Keratinocyte (primary cell): ENCODE measurements around the gene FGF1. TPM values are rescaled to one million over a fixed set of nuclear protein-coding genes. Genes with fewer than 3 reads are reported as not detected.

Source experiments
- DNase-seq: peaks from one replicate; pipeline ENCODE4 v3.0.0-alpha.2; 2011; ENCODE audit warnings: low read depth, missing footprints, low spot score
- FAIRE-seq: peaks from 2 replicates; lab custom pipeline; 2011; peaks lifted over from hg19 to GRCh38; lab: Jason Lieb, UNC
- H2AFZ ChIP-seq: 2 replicates; pipeline ENCODE4 v1.6.0; 2012; ENCODE audit warnings: low read length, control low read depth, inconsistent platforms; ENCODE audit not compliant: control insufficient read depth
- H3K27ac ChIP-seq: 2 replicates; pipeline ENCODE4 v1.5.1; 2011; ENCODE audit warnings: low read length; ENCODE audit not compliant: control insufficient read depth, insufficient read depth
- H3K27me3 ChIP-seq: 3 replicates; pipeline ENCODE4 v1.6.0; 2011; ENCODE audit warnings: low read length; ENCODE audit not compliant: control insufficient read depth, insufficient read depth; ENCODE audit errors: extremely low read depth
- H3K36me3 ChIP-seq, 2 experiments: 2 replicates in 1 of 2; 3 replicates in 1 of 2; pipeline ENCODE4 v1.5.1; 2011; ENCODE audit warnings: low read length in 2 of 2, mild to moderate bottlenecking in 1 of 2; ENCODE audit not compliant: control insufficient read depth in 2 of 2, insufficient read depth in 2 of 2; ENCODE audit errors: extremely low read depth in 1 of 2
- H3K4me1 ChIP-seq: 3 replicates; pipeline ENCODE4 v1.5.1; 2011; ENCODE audit warnings: low read length; ENCODE audit not compliant: control insufficient read depth, insufficient read depth; ENCODE audit errors: extremely low read depth
- H3K4me2 ChIP-seq: 3 replicates; pipeline ENCODE4 v1.6.0; 2011; ENCODE audit warnings: low read depth, low read length; ENCODE audit not compliant: control insufficient read depth, insufficient read depth; ENCODE audit errors: extremely low read depth
- H3K4me3 ChIP-seq, 3 experiments: fragments of 200-600 bp in 1 of 3; sonication (generic) in 1 of 3; 2 replicates in 2 of 3; 3 replicates in 1 of 3; pipeline ENCODE4 v1.5.1; 2011 to 2016; ENCODE audit warnings: low read length in 3 of 3, mild to moderate bottlenecking in 3 of 3, control low read depth in 2 of 3, inconsistent platforms in 1 of 3, low read depth in 1 of 3, mixed read lengths in 1 of 3, mixed run types in 1 of 3, moderate library complexity in 1 of 3; ENCODE audit not compliant: control insufficient read depth in 2 of 3, insufficient read depth in 2 of 3; ENCODE audit errors: extremely low read depth in 1 of 3
- H3K79me2 ChIP-seq: 2 replicates; pipeline ENCODE4 v1.6.0; 2012; ENCODE audit warnings: low read length; ENCODE audit not compliant: control insufficient read depth, insufficient read depth
- H3K9ac ChIP-seq: 3 replicates; pipeline ENCODE4 v1.6.0; 2011; ENCODE audit warnings: low read length; ENCODE audit not compliant: control insufficient read depth, insufficient read depth; ENCODE audit errors: extremely low read depth
- H3K9me1 ChIP-seq: 3 replicates; pipeline ENCODE4 v1.6.0; 2011; ENCODE audit warnings: low read length; ENCODE audit not compliant: control insufficient read depth, insufficient read depth; ENCODE audit errors: extremely low read depth
- H3K9me3 ChIP-seq: 2 replicates; pipeline ENCODE4 v1.5.1; 2012; ENCODE audit warnings: low read depth, low read length; ENCODE audit not compliant: control insufficient read depth
- H4K20me1 ChIP-seq: 3 replicates; pipeline ENCODE4 v1.6.0; 2011; ENCODE audit warnings: low read length; ENCODE audit not compliant: control insufficient read depth, insufficient read depth; ENCODE audit errors: extremely low read depth
- EZH2 ChIP-seq: IDR thresholded peaks from one replicate; pipeline ENCODE4 v1.6.1; 2012; ENCODE audit warnings: inconsistent platforms, mild to moderate bottlenecking, low read length, moderate library complexity
- dilution Hi-C: fragments of 300-500 bp; cut with MboI; formaldehyde crosslinking; loops from one replicate; pipeline ENCODE4 v1.7.0; 2020; ENCODE audit warnings: low sequenced_read_pairs; ENCODE audit not compliant: extremely low pct_ligation_motif_present
- polyA plus RNA-seq, 5 experiments: library from polyadenylated mRNA; depleted of rRNA in 3 of 5; stranded (reverse) in 3 of 5; stranded (forward) in 1 of 5; unstranded in 1 of 5; fragments of >200 nt; gene quantifications; 1 replicate in 1 of 5; 2 replicates in 3 of 5; 3 replicates in 1 of 5; pipeline versions ENCODE4 v1.2.1 to v1.2.3, GENCODE V29; 2011 to 2012; ENCODE audit warnings: missing spikeins in 2 of 5, low read depth in 1 of 5, low replicate concordance in 1 of 5
- TF ChIP-seq, protein P1 (sequence below), 3 experiments: IDR thresholded peaks in 1 of 3; conservative IDR thresholded peaks in 1 of 3; optimal IDR thresholded peaks in 1 of 3; 2 replicates in 2 of 3; 3 replicates in 1 of 3; pipeline versions ENCODE3 to v1.5.1; 2011; ENCODE audit warnings: low read length in 3 of 3, mild to moderate bottlenecking in 3 of 3, moderate library complexity in 2 of 3, control low read depth in 1 of 3, inconsistent platforms in 1 of 3; ENCODE audit not compliant: insufficient read depth in 2 of 3; ENCODE audit errors: extremely low read depth in 1 of 3

The FGF1 gene
- polyA plus RNA-seq, 1 donor (not counting 4 experiments of a cell fraction or from before 2014, with no cell fraction given): 2.4 TPM

DNA sequence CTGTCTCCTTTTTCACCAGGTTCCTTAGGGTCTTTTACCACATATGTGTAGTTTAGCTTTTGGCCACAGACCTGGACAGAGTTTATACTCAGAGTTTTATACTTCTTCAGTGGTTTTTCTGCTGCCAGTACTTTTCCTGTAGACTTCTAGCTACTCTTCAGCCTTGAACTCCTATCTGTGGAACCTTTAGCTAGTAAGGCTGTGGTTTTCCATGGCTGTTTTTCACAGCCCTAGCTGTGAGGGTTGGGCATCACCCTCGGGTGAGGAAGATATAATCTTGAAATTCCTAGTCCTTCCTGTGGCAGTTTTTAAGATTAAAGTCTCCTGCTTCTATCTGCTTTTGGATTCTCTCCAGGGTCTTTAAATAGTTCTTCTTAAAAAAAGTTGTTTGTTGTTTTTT lies 109.1 kb downstream of the FGF1 start:
- no peaks in the 10 kb centered on the region for H3K9me1 ChIP-seq
- H4K20me1 ChIP-seq: no peaks in the 10 kb centered on the region
- TF ChIP-seq, protein P1, sequence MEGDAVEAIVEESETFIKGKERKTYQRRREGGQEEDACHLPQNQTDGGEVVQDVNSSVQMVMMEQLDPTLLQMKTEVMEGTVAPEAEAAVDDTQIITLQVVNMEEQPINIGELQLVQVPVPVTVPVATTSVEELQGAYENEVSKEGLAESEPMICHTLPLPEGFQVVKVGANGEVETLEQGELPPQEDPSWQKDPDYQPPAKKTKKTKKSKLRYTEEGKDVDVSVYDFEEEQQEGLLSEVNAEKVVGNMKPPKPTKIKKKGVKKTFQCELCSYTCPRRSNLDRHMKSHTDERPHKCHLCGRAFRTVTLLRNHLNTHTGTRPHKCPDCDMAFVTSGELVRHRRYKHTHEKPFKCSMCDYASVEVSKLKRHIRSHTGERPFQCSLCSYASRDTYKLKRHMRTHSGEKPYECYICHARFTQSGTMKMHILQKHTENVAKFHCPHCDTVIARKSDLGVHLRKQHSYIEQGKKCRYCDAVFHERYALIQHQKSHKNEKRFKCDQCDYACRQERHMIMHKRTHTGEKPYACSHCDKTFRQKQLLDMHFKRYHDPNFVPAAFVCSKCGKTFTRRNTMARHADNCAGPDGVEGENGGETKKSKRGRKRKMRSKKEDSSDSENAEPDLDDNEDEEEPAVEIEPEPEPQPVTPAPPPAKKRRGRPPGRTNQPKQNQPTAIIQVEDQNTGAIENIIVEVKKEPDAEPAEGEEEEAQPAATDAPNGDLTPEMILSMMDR (optimal IDR thresholded peaks at IDR 0.05 in 1 of 3, IDR thresholded peaks at IDR 0.05 in 1 of 3, conservative IDR thresholded peaks at IDR 0.05 in 1 of 3; ENCODE audit: extremely low read depth in 1 of 3, insufficient read depth in 2 of 3, low read length in 3 of 3): no peak
- TF ChIP-seq EZH2: no peak
- H3K4me2 ChIP-seq: no peak overlapping the region
- no peaks in the 10 kb centered on the region for H3K27me3 ChIP-seq
- H3K27ac ChIP-seq: no peak overlapping the region
- peaks cover 4% of the 10 kb centered on the region for H3K4me1 ChIP-seq
- no peak overlapping the region for H2AFZ ChIP-seq
- H3K9me3 ChIP-seq: no peaks in the 10 kb centered on the region
- DNase-seq (no peak), FAIRE-seq (no peak)
- no peak overlapping the region for H3K9ac ChIP-seq
- no peaks in the 10 kb centered on the region for H3K36me3 ChIP-seq
- dilution Hi-C loops: no loop called here
- no peaks in the 10 kb centered on the region for H3K79me2 ChIP-seq
- no peak overlapping the region for H3K4me3 ChIP-seq

DNA sequence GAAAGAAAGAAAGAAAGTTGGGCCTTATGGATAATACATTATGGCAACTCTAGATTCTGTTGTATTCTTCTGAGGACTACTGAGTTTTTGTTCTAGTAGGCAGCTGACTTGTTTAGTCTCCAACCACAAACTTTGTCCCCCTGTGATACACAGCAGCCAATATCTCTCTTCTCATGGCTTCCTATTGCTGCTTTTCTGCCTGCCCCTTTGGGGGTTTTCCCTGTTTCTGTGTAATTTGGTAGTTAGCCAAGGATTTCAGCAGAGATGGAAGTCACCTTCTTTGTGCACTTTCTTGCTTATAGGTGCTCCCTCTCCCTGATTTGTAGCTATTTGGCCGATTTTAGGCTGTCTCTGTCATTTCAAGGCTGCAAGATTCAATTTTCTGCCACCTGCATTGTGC lies 109.6 kb downstream of the FGF1 start:
- no peaks in the 10 kb centered on the region for H3K27me3 ChIP-seq
- H3K4me1 ChIP-seq: peaks cover 4% of the 10 kb centered on the region
- H4K20me1 ChIP-seq: no peaks in the 10 kb centered on the region
- TF ChIP-seq, protein P1 (optimal IDR thresholded peaks at IDR 0.05 in 1 of 3, IDR thresholded peaks at IDR 0.05 in 1 of 3, conservative IDR thresholded peaks at IDR 0.05 in 1 of 3; ENCODE audit: extremely low read depth in 1 of 3, insufficient read depth in 2 of 3, low read length in 3 of 3): no peak
- TF ChIP-seq EZH2: no peak
- no peaks in the 10 kb centered on the region for H3K9me1 ChIP-seq
- no peaks in the 10 kb centered on the region for H3K79me2 ChIP-seq
- no peak for DNase-seq
- no peak overlapping the region for H3K27ac ChIP-seq
- H3K9ac ChIP-seq: no peak overlapping the region
- no peak overlapping the region for H2AFZ ChIP-seq
- dilution Hi-C loops: no loop called here
- no peaks in the 10 kb centered on the region for H3K36me3 ChIP-seq
- FAIRE-seq: peak; percentile 9
- no peak overlapping the region for H3K4me3 ChIP-seq
- H3K4me2 ChIP-seq: no peak overlapping the region
- no peaks in the 10 kb centered on the region for H3K9me3 ChIP-seq
